GM21737 (cell line): ENCODE measurements around the gene CCDC18.
"Not testable (repeated sequence)": the region's sequence is repeated elsewhere in the genome, so short reads cannot be mapped to it uniquely, and the experiment has no call there.

Source experiments
- ATAC-seq: cut with Tn5 transposase; IDR thresholded peaks from one replicate; pipeline ENCODE4 v1.9.1; 2021; ENCODE audit warnings: mild to moderate bottlenecking, moderate library complexity; ENCODE audit not compliant: unreplicated experiment

The CCDC18 gene, protein sequence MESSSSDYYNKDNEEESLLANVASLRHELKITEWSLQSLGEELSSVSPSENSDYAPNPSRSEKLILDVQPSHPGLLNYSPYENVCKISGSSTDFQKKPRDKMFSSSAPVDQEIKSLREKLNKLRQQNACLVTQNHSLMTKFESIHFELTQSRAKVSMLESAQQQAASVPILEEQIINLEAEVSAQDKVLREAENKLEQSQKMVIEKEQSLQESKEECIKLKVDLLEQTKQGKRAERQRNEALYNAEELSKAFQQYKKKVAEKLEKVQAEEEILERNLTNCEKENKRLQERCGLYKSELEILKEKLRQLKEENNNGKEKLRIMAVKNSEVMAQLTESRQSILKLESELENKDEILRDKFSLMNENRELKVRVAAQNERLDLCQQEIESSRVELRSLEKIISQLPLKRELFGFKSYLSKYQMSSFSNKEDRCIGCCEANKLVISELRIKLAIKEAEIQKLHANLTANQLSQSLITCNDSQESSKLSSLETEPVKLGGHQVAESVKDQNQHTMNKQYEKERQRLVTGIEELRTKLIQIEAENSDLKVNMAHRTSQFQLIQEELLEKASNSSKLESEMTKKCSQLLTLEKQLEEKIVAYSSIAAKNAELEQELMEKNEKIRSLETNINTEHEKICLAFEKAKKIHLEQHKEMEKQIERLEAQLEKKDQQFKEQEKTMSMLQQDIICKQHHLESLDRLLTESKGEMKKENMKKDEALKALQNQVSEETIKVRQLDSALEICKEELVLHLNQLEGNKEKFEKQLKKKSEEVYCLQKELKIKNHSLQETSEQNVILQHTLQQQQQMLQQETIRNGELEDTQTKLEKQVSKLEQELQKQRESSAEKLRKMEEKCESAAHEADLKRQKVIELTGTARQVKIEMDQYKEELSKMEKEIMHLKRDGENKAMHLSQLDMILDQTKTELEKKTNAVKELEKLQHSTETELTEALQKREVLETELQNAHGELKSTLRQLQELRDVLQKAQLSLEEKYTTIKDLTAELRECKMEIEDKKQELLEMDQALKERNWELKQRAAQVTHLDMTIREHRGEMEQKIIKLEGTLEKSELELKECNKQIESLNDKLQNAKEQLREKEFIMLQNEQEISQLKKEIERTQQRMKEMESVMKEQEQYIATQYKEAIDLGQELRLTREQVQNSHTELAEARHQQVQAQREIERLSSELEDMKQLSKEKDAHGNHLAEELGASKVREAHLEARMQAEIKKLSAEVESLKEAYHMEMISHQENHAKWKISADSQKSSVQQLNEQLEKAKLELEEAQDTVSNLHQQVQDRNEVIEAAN (N-terminal part only)

DNA sequence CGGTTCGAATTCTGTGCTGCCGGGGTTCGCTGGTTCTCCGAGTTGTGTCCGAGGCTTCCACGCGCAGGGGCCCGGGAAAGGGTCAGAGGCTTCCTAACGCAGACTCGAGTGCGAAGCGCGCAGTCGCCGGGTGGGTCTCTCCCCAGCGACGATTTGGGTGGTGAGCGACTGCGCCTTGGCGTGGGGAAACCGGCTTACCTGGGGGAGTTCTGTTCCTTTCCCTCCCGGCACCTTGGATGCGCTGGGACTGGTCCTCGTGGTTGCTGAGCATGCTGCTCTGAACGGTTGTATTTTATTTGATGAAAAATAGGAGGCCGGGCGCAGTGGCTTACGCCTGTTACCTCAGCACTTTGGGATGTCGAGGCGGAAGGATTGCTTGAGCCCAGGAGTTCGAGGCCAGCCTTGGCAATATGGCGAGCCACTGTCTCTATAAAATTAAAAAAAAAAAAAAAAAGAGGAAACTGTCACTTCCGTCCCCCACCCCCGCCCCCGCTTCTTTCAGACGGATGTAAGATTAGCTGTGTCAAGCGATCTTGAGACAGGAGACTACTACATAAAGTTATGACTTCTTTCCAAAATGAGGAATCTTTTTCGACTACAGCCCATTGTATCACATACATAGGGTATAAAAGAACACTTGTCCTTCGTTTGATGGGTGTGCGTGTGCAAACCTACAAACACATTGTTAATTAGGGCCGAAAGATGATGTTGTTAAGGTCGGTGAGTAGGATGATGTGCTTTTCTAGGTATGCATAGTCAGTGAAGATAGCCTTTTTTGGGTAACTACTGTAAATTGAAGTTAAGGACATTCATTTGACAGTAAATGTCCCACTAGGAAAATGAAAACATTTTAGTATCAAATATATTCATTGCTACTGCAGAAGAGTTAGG is at the start of gene CCDC18:
Gene CCDC18, plus strand, starts transcription at position 2 of the 891 bp plus-strand sequence. CDS start 2,638 bp downstream, outside the sequence.
- peak; percentile 3 for ATAC-seq

DNA sequence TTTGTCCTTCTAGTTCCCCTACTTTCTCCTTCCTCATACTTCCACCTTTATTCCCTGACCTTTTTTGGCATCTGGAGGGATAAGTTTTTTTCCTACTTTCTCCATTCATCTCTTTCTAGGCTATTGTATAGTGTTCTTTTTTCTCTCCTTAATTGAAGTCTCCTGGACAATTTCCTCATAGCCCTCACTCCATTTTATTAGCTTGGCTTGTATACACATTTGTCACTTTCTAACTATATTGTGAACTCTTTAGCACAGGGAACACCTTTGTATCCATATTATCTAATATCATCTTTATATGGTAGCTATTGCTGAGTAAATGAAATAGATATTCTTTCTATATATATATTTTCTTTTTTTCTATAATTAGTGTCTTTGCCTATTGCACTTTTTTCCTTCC is 47.9 kb upstream of the CCDC18 start:
- ATAC-seq = no peak

GRCh38 chr1:93136445-93136844 is 44.1 kb upstream of the CCDC18 start:
- ATAC-seq = no peak

DNA sequence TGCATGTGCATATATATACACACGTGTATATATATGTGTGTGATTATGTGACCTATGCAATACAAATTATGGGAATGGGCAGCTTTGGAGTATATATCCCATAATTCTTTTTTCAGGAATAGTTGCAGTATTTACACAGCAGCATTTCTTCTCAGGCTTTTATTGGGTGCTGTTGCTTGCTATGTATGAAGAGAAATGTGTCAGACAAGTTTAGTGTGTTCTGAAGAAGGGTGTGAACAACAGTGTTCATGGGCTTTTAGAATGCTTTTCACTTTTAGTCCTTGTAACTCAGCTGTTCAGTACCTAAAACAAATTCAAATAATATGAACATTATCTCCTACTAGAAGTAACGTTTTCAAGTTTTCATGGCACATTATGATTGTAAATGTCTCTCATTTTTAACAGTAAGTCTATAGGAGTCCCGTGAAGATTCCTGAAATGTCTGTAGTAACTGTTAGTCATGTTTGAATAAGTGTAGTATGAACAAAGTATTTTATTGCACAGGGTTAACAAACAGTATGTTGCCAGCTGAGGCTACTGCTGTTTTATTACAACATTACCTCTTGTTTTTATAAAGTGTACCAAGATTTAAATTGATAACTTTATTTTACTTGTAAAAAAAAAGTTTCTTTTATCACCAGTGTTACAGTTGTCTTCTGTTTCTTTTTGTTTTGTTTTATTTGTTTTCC is 42.8 kb upstream of the CCDC18 start:
- ATAC-seq = no peak

DNA sequence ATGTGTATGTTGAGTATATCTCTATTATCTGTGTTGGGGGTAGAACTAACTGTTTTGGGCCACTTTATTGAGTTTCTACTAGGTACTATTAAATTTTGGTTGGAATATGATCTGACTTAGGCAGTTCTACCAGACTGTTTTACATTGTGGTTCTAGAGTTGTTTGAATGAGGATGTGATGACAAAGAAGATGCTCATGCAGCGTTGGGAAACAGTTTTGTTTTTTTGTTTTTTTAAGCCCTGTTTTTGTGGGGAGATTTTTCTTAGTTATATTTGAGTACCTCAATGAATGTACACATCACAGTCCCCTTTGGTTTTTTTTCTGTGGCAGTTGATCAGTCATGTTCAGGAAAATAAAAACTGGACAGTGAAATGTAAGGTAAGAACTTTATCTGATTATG is 40.4 kb upstream of the CCDC18 start:
- ATAC-seq = no peak

DNA sequence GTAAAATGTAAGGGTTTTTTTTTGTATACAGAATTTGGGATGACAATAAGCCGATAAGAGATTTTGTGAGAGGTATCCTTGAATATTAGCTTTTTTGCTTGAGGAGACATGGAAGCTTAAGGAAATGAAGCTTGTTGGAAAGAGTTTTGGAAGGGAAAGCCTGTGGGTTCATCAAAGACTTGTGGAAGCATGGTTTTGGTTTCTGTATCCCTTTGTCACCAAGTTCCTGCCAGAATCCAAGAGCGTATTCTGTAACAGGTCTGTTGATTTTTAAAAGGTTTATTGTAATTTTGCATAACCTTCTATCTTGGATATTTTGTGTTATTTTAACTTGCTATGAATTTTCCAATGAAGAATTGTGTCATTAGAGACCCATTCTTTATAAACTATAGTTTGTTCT is 38.4 kb upstream of the CCDC18 start:
- ATAC-seq = no peak

DNA sequence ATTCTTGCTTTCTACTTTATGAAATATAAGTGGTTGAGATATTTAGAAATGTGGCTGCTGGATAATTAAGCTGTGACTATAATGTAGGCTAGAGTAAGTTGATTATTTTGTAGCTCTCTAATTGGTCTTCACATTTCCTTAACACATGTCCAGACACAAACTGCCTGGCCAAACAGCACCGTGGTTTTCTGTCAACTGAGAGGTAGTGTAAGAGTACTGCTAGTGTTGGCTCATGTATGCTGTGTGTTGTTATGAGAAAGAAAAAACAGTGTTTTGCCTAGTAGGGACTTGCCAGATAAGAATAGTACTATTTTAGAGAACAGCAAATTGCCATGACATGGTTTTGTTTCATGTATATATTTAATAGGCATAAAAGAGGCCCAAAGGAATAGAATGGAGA is 37.4 kb upstream of the CCDC18 start:
- no peak for ATAC-seq

GRCh38 chr1:93143769-93144168 is 36.8 kb upstream of the CCDC18 start:
- no peak for ATAC-seq

DNA sequence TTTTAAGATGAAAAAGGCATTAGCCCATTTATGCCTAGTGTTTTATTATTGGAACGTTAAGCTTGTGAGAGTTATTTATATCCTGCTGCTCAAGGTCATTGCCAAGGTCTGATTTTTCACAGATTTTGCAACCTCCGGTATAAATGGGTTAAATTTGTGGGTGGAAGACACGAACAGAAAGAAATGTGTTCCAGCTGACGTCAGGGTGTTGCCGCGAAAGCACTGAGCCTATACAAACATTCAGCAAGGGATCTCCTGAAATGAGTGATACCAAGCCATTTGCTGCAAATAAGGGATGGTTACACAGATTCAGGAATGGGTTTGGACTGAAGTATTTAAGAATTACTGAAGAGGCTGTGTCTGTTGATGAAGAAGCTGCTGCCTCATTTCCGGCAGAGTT is 32.5 kb upstream of the CCDC18 start:
- ATAC-seq = no peak

DNA sequence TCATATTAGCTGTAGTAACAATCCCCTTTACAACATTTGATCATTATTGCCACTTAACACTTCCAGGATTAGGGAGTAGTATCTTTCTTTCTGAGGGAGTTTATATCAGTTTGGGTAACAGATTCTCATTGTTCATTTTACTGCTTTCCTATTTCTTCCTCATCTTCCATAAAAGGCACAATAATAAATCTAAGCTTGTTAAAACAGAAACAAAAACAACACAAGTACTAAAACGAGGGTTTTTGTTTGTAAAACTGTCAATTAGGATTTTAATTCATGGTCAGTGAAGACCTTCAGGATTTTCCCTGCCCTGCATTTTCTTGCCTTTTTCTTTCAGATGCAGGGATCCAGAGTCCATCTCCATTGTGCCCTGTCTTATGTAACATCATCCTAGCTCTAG is 29.8 kb upstream of the CCDC18 start:
- no peak for ATAC-seq

- no peak for ATAC-seq
Observed at GRCh38 chr1:93151474-93151873, 29.1 kb upstream of the CCDC18 start.

GRCh38 chr1:93152835-93153234 is 27.7 kb upstream of the CCDC18 start:
- no peak for ATAC-seq

GRCh38 chr1:93154898-93155297 is 25.6 kb upstream of the CCDC18 start:
- ATAC-seq = no peak

- ATAC-seq = no peak
Observed at GRCh38 chr1:93155335-93155734, 25.2 kb upstream of the CCDC18 start.

GRCh38 chr1:93159337-93159736 is 21.2 kb upstream of the CCDC18 start:
- no peak for ATAC-seq

DNA sequence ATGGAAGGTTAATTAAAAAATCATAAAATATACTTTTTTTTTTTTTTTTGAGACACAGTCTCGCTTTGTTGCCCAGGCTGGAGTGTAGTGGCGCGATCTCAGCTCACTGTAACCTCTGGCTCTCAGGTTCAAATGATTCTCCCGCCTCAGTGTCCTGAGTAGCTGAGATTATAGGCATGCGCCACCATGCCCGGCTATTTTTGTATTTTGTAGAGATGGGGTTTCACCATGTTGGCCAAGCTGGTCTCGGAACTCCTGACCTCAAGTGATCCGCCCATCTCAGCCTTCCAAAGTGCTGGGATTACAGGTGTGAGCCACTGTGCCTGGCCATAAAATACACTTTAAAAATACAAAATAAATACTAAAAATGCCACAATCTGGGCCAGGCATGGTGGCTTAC is 17.2 kb upstream of the CCDC18 start:
- not testable (repeated sequence) for ATAC-seq

- no peak for ATAC-seq
Observed at GRCh38 chr1:93164816-93165215, 15.7 kb upstream of the CCDC18 start.

- not testable (repeated sequence) for ATAC-seq
Observed at GRCh38 chr1:93165895-93166294, 14.6 kb upstream of the CCDC18 start.

DNA sequence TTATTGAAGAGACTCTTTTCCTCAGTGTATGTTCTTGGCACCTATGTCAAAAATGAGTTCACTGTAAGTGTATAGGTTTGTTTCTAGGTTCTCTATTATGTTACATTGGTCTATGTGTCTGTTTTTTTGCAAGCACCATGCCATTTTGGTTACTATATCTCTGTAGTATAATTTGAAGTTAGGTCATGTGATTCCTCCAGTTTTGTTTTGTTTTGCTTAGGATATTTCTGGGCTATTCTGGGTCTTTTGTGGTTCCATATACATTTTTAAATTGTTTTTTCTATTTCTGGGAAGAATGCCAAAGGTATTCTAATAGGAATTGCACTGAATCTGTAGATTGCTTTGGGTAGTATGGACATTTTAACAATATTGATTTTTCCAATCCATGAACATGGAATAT is 13.5 kb upstream of the CCDC18 start:
- ATAC-seq = no peak
